Neural progenitor cell (in vitro differentiated cells): ENCODE data around the gene MSMO1.

Experiments
- CTCF ChIP-seq: fragments of 200-600 bp; sonication (generic); IDR thresholded peaks from 2 replicates; pipeline ENCODE4 v1.5.1; 2017; ENCODE audit warnings: antibody characterized with exemption, mild to moderate bottlenecking
- EZH2 ChIP-seq: fragments of 200-600 bp; sonication (generic); IDR thresholded peaks from 2 replicates; pipeline ENCODE4 v1.6.1; 2017; ENCODE audit warnings: antibody characterized with exemption, mild to moderate bottlenecking, moderate library complexity
- EZH2phosphoT487 ChIP-seq: fragments of 200-600 bp; sonication (generic); IDR thresholded peaks from 2 replicates; pipeline ENCODE4 v1.6.1; 2017; ENCODE audit warnings: antibody characterized with exemption

DNA sequence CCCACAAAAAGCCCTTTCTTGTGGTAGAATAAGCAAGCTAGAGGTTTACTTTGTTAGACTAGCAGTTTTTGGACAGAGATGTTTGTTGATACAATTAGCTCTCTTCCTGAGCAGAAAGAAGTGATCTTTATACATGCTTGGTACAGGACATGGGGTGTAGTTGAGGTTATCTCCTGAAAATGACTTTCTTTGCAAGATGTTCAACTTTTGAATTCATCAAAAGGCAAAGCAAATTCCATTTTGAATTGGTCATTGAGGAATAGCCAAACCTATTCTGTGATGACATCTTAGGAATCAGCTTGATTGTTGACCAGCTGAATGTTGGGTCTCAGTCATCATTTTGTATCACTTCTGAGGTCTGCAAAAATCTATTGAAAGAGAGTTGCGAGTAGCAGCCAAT, 55.2 kb downstream of the MSMO1 start:
- TF ChIP-seq CTCF (no peak), EZH2phosphoT487 (no peak), EZH2 (no peak)
